ENCODE data around the gene BBS9. TPM values are rescaled to one million over a fixed set of nuclear protein-coding genes. Genes with fewer than 3 reads are reported as not detected.

BBS9 gene
- total RNA-seq, 2 donors from 2014 or later: 23.0 to 28.6 TPM

- H3K4me1 ChIP-seq (ENCODE audit: control insufficient read depth in 1 of 2, low read depth in 2 of 2): no peaks in the 10 kb centered on the region
- no peaks in the 10 kb centered on the region for H3K9me3 ChIP-seq
- H3K4me3 ChIP-seq: no peak overlapping the region
- no peaks in the 10 kb centered on the region for H3K36me3 ChIP-seq
- DNase-seq (ENCODE audit: low spot score) (no peak), ATAC-seq (ENCODE audit: insufficient number of reproducible peaks, low FRiP score, low read depth) (no peak)
- TF ChIP-seq CTCF (IDR thresholded peaks at IDR 0.05): no peak
- H3K27me3 ChIP-seq (replicated peaks; ENCODE audit: insufficient read depth): no peaks in the 10 kb centered on the region
- no peak overlapping the region for H3K27ac ChIP-seq
Observed at GRCh38 chr7:33610918-33611317, 481.6 kb downstream of the BBS9 start.

GRCh38 chr7:33612442-33612841 lies 483.1 kb downstream of the BBS9 start:
- H3K4me1 ChIP-seq (ENCODE audit: control insufficient read depth in 1 of 2, low read depth in 2 of 2): no peaks in the 10 kb centered on the region
- H3K36me3 ChIP-seq: no peaks in the 10 kb centered on the region
- TF ChIP-seq CTCF (IDR thresholded peaks at IDR 0.05): no peak
- H3K27me3 ChIP-seq (replicated peaks; ENCODE audit: insufficient read depth): no peaks in the 10 kb centered on the region
- ATAC-seq (ENCODE audit: insufficient number of reproducible peaks, low FRiP score, low read depth) (no peak), DNase-seq (ENCODE audit: low spot score) (no peak)
- H3K9me3 ChIP-seq: no peaks in the 10 kb centered on the region
- H3K4me3 ChIP-seq: no peak overlapping the region
- no peak overlapping the region for H3K27ac ChIP-seq

- H3K4me3 ChIP-seq: no peak overlapping the region
- H3K36me3 ChIP-seq: no peaks in the 10 kb centered on the region
- H3K9me3 ChIP-seq: no peaks in the 10 kb centered on the region
- H3K27me3 ChIP-seq (replicated peaks; ENCODE audit: insufficient read depth): no peaks in the 10 kb centered on the region
- ATAC-seq (ENCODE audit: insufficient number of reproducible peaks, low FRiP score, low read depth) (no peak), DNase-seq (ENCODE audit: low spot score) (no peak)
- no peak overlapping the region for H3K27ac ChIP-seq
- no peak for TF ChIP-seq CTCF (IDR thresholded peaks at IDR 0.05)
- H3K4me1 ChIP-seq (ENCODE audit: control insufficient read depth in 1 of 2, low read depth in 2 of 2): no peaks in the 10 kb centered on the region
Observed at GRCh38 chr7:33614357-33615117, 485.2 kb downstream of the BBS9 start.

- TF ChIP-seq CTCF (IDR thresholded peaks at IDR 0.05): no peak
- Histone ChIP-seq H3K4me3 (no peak overlapping the region), H3K36me3 (no peaks in the 10 kb centered on the region), H3K4me1 (ENCODE audit: control insufficient read depth in 1 of 2, low read depth in 2 of 2) (no peaks in the 10 kb centered on the region), H3K9me3 (no peaks in the 10 kb centered on the region), H3K27me3 (replicated peaks; ENCODE audit: insufficient read depth) (no peaks in the 10 kb centered on the region), H3K27ac (no peak overlapping the region)
- ATAC-seq (ENCODE audit: insufficient number of reproducible peaks, low FRiP score, low read depth) (no peak), DNase-seq (ENCODE audit: low spot score) (no peak)
Observed at GRCh38 chr7:33616752-33617151, 487.4 kb downstream of the BBS9 start.

- H3K27me3 ChIP-seq (replicated peaks; ENCODE audit: insufficient read depth): no peaks in the 10 kb centered on the region
- no peaks in the 10 kb centered on the region for H3K36me3 ChIP-seq
- no peak overlapping the region for H3K27ac ChIP-seq
- no peaks in the 10 kb centered on the region for H3K9me3 ChIP-seq
- DNase-seq (ENCODE audit: low spot score) (no peak), ATAC-seq (ENCODE audit: insufficient number of reproducible peaks, low FRiP score, low read depth) (no peak)
- H3K4me1 ChIP-seq (ENCODE audit: control insufficient read depth in 1 of 2, low read depth in 2 of 2): no peaks in the 10 kb centered on the region
- H3K4me3 ChIP-seq: no peak overlapping the region
- TF ChIP-seq CTCF (IDR thresholded peaks at IDR 0.05): no peak
Observed at GRCh38 chr7:33619264-33619663, 489.9 kb downstream of the BBS9 start.

All from thoracic aorta (tissue), 2 donors.